22Rv1 (cell line): Measurements from ENCODE around the gene HBQ1.
"Not testable (repeated sequence)": the region's sequence is repeated elsewhere in the genome, so short reads cannot be mapped to it uniquely, and the experiment has no call there.

ENCODE experiments used
- H3K27ac ChIP-seq: fragments of 450-650 bp; 2 replicates; pipeline ENCODE4 v1.5.1; 2017
- CTCF ChIP-seq: fragments of 450-650 bp; IDR thresholded peaks from 2 replicates; pipeline ENCODE4 v1.5.1; 2017; ENCODE audit warnings: mild to moderate bottlenecking
- ZFX ChIP-seq: fragments of 450-650 bp; IDR thresholded peaks from 2 replicates; pipeline ENCODE4 v1.6.1; 2017; ENCODE audit warnings: antibody characterized with exemption, borderline replicate concordance

The HBQ1 gene

GRCh38 chr16:154217-155030 is 25.8 kb upstream of the HBQ1 start:
- TF ChIP-seq ZFX (no peak), CTCF (no peak)
- H3K27ac ChIP-seq = no peak overlapping the region

GRCh38 chr16:155031-155398 is 25.2 kb upstream of the HBQ1 start:
- TF ChIP-seq CTCF = no peak
- no peak overlapping the region for H3K27ac ChIP-seq

DNA sequence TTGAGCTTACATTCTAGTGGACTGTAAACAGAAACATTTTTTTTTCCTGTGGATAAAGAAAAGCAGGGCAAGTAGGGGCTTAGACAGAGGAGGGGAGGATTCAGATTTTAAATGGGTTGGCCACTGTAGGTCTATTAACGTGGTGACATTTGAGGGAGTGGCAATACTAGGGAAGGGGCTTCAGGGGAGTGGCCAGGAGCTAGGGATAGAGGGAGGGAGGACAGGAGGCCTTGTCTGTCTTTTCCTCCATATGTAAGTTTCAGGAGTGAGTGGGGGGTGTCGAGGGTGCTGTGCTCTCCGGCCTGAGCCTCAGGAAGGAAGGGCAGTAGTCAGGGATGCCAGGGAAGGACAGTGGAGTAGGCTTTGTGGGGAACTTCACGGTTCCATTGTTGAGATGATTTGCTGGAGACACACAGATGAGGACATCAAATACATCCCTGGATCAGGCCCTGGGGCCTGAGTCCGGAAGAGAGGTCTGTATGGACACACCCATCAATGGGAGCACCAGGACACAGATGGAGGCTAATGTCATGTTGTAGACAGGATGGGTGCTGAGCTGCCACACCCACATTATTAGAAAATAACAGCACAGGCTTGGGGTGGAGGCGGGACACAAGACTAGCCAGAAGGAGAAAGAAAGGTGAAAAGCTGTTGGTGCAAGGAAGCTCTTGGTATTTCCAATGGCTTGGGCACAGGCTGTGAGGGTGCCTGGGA is 21.0 kb upstream of the HBQ1 start:
- no peak for TF ChIP-seq CTCF
- TF ChIP-seq ZFX = no peak
- no peak overlapping the region for H3K27ac ChIP-seq

GRCh38 chr16:160242-160641 is 20.0 kb upstream of the HBQ1 start:
- not testable (repeated sequence) for H3K27ac ChIP-seq

DNA sequence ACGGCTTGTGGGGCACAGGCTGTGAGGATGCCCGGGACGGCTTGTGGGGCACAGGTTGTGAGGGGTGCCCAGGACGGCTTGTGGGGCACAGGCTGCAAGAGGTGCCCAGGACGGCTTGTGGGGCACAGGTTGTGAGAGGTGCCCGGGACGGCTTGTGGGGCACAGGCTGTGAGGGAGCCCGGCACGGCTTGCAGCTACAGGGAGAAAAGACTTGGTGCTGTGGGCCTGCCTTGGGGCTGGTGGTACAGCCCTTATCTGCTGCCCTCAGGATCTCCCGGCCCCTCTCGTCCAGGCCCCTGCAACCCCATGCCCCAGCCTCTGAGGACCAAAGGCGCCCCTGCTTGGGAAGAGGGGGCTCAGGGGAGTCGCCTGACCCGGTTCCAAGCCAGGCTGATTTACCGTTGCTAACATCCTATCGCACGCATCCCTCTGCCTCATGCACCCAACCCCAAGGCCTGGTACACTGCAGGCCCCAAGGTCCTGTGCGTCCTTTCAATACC is 19.5 kb upstream of the HBQ1 start:
- H3K27ac ChIP-seq = no peak overlapping the region
- no peak for TF ChIP-seq ZFX

- no peak overlapping the region for H3K27ac ChIP-seq
- TF ChIP-seq CTCF (no peak), ZFX (no peak)
Measured at GRCh38 chr16:162271-162991, 17.8 kb upstream of the HBQ1 start.

GRCh38 chr16:163139-163538 is 17.1 kb upstream of the HBQ1 start:
- H3K27ac ChIP-seq = not testable (repeated sequence)

DNA sequence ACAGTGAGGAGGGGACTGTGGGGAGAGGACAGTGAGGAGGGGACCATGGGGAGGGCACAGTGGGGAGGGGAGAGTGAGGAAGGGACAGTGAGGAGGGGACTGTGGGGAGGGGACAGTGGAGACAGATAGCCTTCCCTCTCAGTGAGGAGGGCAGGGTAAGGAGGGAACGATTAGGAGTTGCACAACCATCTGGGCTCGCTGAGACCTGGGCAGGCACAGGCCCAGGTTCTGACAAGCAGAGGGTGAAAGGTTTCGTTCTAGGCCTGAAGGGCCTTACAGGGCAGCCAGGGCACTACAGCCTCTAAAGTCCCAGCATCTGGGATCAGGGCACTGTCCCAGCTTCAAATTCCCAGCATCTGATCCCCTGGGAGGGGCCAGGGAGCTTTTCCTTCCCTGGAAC is 16.6 kb upstream of the HBQ1 start:
- H3K27ac ChIP-seq = not testable (repeated sequence)

- H3K27ac ChIP-seq = not testable (repeated sequence)
Measured at GRCh38 chr16:164134-164823, 16.0 kb upstream of the HBQ1 start.
